Motor neuron (in vitro differentiated cells): ENCODE results near the gene DUSP16. TPM values are rescaled to one million over a fixed set of nuclear protein-coding genes. Genes with fewer than 3 reads are reported as not detected.
A peak's percentile ranks its signal among the peaks of the same experiment; 100 is the strongest.
"Not testable (repeated sequence)": the region's sequence is repeated elsewhere in the genome, so short reads cannot be mapped to it uniquely, and the experiment has no call there.

Source experiments
- ATAC-seq, 8 experiments: fragments of 200-7000 bp; cut with Tn5 transposase; replicated peaks in 6 of 8; 2 replicates each; pipeline ENCODE4 v1.8.0; 2021; ENCODE audit warnings: mild to moderate bottlenecking in 8 of 8, moderate library complexity in 8 of 8
- H3K27ac ChIP-seq, 2 donors: fragments of 250-450 bp; sonication (Bioruptor Pico); 2 replicates each; pipeline ENCODE4 v1.9.0; 2021; ENCODE audit warnings: antibody characterized with exemption in 2 of 2, mild to moderate bottlenecking in 2 of 2, moderate library complexity in 1 of 2
- H3K4me1 ChIP-seq, 2 donors: fragments of 250-450 bp; sonication (Bioruptor Pico); replicated peaks in 1 of 2; 2 replicates each; pipeline ENCODE4 v1.6.1; 2021; ENCODE audit warnings: antibody characterized with exemption in 2 of 2, mild to moderate bottlenecking in 2 of 2, moderate library complexity in 1 of 2
- H3K4me3 ChIP-seq, 5 donors: fragments of 250-450 bp; sonication (Bioruptor Pico); 2 replicates each; pipeline ENCODE4 v1.9.0; 2021; ENCODE audit warnings: antibody characterized with exemption in 5 of 5, mild to moderate bottlenecking in 5 of 5, moderate library complexity in 4 of 5
- WGBS, 10 experiments: fragments of 450-650 bp; shearing (Covaris generic); methylation state at CpG; one replicate each; pipeline ENCODE4 v1.0.0; 2022; 5-methylcytosine and 5-hydroxymethylcytosine counted together
- in situ Hi-C, 9 experiments: fragments of 400-800 bp; cut with MboI; loops; one replicate each; pipeline ENCODE4 v1.15.0; 2021; ENCODE audit warnings: low sequenced_read_pairs in 9 of 9, low pct_unique_long_range_greater_than_20kb in 2 of 9; ENCODE audit not compliant: unreplicated experiment in 9 of 9
- total RNA-seq, 8 experiments: library from RNA; unstranded; fragments of 300-600 nt; gene quantifications; 2 replicates each; pipeline versions ENCODE4 v1.2.3 to v1.2.4, GENCODE V29; 2022

Gene DUSP16
- total RNA-seq, 8 experiments from 2014 or later: 5.3 to 33.9 (median 25.0) TPM

- Histone ChIP-seq H3K27ac (no peak overlapping the region), H3K4me1 (no peaks in the 10 kb centered on the region), H3K4me3 (no peak overlapping the region)
- in situ Hi-C loops: no loop called here
- WGBS, 10 experiments: 33 to 100% (median 79%) methylated on average over 1 to 3 of the region's 3 CpGs
- ATAC-seq: no peak
These were observed 15.1 kb upstream of the DUSP16 start for GRCh38 chr12:12577786-12578185.

- no peak overlapping the region for H3K4me3 ChIP-seq
- 86 to 98% (median 91%) methylated on average over 1 to 3 of the region's 3 CpGs; no CpG with 5 or more reads in 1 of the 10 experiments for WGBS, 10 experiments
- in situ Hi-C loops: loop anchor here in 1 of 9 experiments (25.0 kb wide), 1 partner anchor 185 kb away; no protein-coding TSS in a partner anchor
- no peak overlapping the region for H3K27ac ChIP-seq
- H3K4me1 ChIP-seq: no peaks in the 10 kb centered on the region
- no peak for ATAC-seq
These were observed 10.0 kb upstream of the DUSP16 start for GRCh38 chr12:12572659-12573058.

GRCh38 chr12:12565971-12566370 is 3.3 kb upstream of the DUSP16 start:
- not testable (repeated sequence) for H3K27ac ChIP-seq, ATAC-seq, H3K4me3 ChIP-seq, H3K4me1 ChIP-seq
- WGBS, 10 experiments: no CpG with 5 or more reads among the region's 32 CpGs
- in situ Hi-C loops: loop anchor here in 1 of 9 experiments (25.0 kb wide), 1 partner anchor 179 kb away; no protein-coding TSS in a partner anchor

- in situ Hi-C loops: loop anchor here in 1 of 9 experiments (25.0 kb wide), 1 partner anchor 178 kb away; no protein-coding TSS in a partner anchor
These were observed 2.2 kb upstream of the DUSP16 start for GRCh38 chr12:12564911-12565310.

GRCh38 chr12:12563290-12563928 is 746 bp upstream of the DUSP16 start:
- in situ Hi-C loops: loop anchor here in 1 of 9 experiments (25.0 kb wide), 1 partner anchor 176 kb away; no protein-coding TSS in a partner anchor
- 30 to 92% (median 54%) methylated on average over 1 to 10 of the region's 11 CpGs for WGBS, 10 experiments
- ATAC-seq: no peak
- Histone ChIP-seq H3K4me1 (peaks cover 16 to 21% of the 10 kb centered on the region in 2 donors), H3K27ac (peak overlapping the region; percentile 79 to 81), H3K4me3 (peak overlapping the region; percentile 73 to 100 (median 93))

More at GRCh38 chr12:12564911-12565310, 2.2 kb upstream of the DUSP16 start:
- Histone ChIP-seq H3K4me3 (no peak overlapping the region), H3K27ac (no peak overlapping the region), H3K4me1 (peaks cover 6 to 9% of the 10 kb centered on the region in 2 donors)
- ATAC-seq: no peak
- 31 to 100% (median 88%) methylated on average over 1 of the region's 1 CpG; no CpG with 5 or more reads in 4 of the 10 experiments for WGBS, 10 experiments

- Histone ChIP-seq H3K4me3 (peak overlapping the region; percentile 73 to 100 (median 93)), H3K4me1 (peaks cover 16 to 21% of the 10 kb centered on the region in 2 donors), H3K27ac (peak overlapping the region; percentile 79 to 93)
- peak; percentile 3 to 24 (median 11) for ATAC-seq
- WGBS, 10 experiments: 0% methylated on average over 3 to 12 of the region's 45 CpGs; no CpG with 5 or more reads in 8 of the 10 experiments
- in situ Hi-C loops: loop anchor here in 1 of 9 experiments (25.0 kb wide), 1 partner anchor 175 kb away; no protein-coding TSS in a partner anchor
These were observed 613 bp downstream of the DUSP16 start for GRCh38 chr12:12562016-12562483.

- H3K27ac ChIP-seq: peak overlapping the region; percentile 79 to 93
- in situ Hi-C loops: loop anchor here in 1 of 9 experiments (25.0 kb wide), 1 partner anchor 174 kb away; no protein-coding TSS in a partner anchor
- H3K4me1 ChIP-seq: peaks cover 16 to 21% of the 10 kb centered on the region in 2 donors
- peak overlapping the region; percentile 73 to 100 (median 93) for H3K4me3 ChIP-seq
- peak; percentile 13 to 39 (median 26) for ATAC-seq
- WGBS, 10 experiments: 0 to 12% (median 0%) methylated on average over 2 to 17 of the region's 60 CpGs; no CpG with 5 or more reads in 2 of the 10 experiments
These were observed 1.2 kb downstream of the DUSP16 start for GRCh38 chr12:12561371-12562015.

GRCh38 chr12:12560587-12561370 is 1.9 kb downstream of the DUSP16 start:
- in situ Hi-C loops: loop anchor here in 1 of 9 experiments (25.0 kb wide), 1 partner anchor 173 kb away; no protein-coding TSS in a partner anchor
- 0 to 38% (median 12%) methylated on average over 2 to 9 of the region's 9 CpGs for WGBS, 10 experiments
- peak overlapping the region; percentile 73 to 100 (median 93) for H3K4me3 ChIP-seq
- H3K27ac ChIP-seq: no peak overlapping the region
- ATAC-seq: peak in 1 of 8 experiments; percentile 6
- H3K4me1 ChIP-seq: peaks cover 16 to 21% of the 10 kb centered on the region in 2 donors

GRCh38 chr12:12559719-12560296 is 2.9 kb downstream of the DUSP16 start:
- Histone ChIP-seq H3K4me3 (peak overlapping the region; percentile 4 to 93 (median 14)), H3K4me1 (peaks cover 16 to 21% of the 10 kb centered on the region in 2 donors), H3K27ac (no peak overlapping the region)
- in situ Hi-C loops: loop anchor here in 1 of 9 experiments (25.0 kb wide), 1 partner anchor 173 kb away; no protein-coding TSS in a partner anchor
- 8 to 92% (median 20%) methylated on average over 1 to 3 of the region's 3 CpGs; no CpG with 5 or more reads in 1 of the 10 experiments for WGBS, 10 experiments
- ATAC-seq: no peak

GRCh38 chr12:12558291-12558690 is 4.4 kb downstream of the DUSP16 start:
- no peak for ATAC-seq
- Histone ChIP-seq H3K4me3 (no peak overlapping the region), H3K27ac (no peak overlapping the region), H3K4me1 (peaks cover 11 to 19% of the 10 kb centered on the region in 2 donors)
- WGBS, 10 experiments: 67 to 100% (median 93%) methylated on average over 2 to 4 of the region's 4 CpGs; no CpG with 5 or more reads in 3 of the 10 experiments
- in situ Hi-C loops: loop anchor here in 1 of 9 experiments (25.0 kb wide), 1 partner anchor 171 kb away; no protein-coding TSS in a partner anchor

GRCh38 chr12:12557733-12558132 is 4.9 kb downstream of the DUSP16 start:
- no peak for ATAC-seq
- Histone ChIP-seq H3K4me3 (no peak overlapping the region), H3K4me1 (peaks cover 11 to 18% of the 10 kb centered on the region in 2 donors), H3K27ac (no peak overlapping the region)
- in situ Hi-C loops: loop anchor here in 1 of 9 experiments (25.0 kb wide), 1 partner anchor 170 kb away; no protein-coding TSS in a partner anchor
- 80 to 100% (median 94%) methylated on average over 1 to 3 of the region's 3 CpGs for WGBS, 10 experiments

- WGBS, 10 experiments: 80 to 100% (median 94%) methylated on average over 1 to 4 of the region's 4 CpGs; no CpG with 5 or more reads in 2 of the 10 experiments
- Histone ChIP-seq H3K4me1 (peaks cover 11 to 17% of the 10 kb centered on the region in 2 donors), H3K27ac (no peak overlapping the region), H3K4me3 (no peak overlapping the region)
- ATAC-seq: no peak
- in situ Hi-C loops: loop anchor here in 1 of 9 experiments (25.0 kb wide), 1 partner anchor 168 kb away; no protein-coding TSS in a partner anchor
These were observed 7.0 kb downstream of the DUSP16 start for GRCh38 chr12:12555656-12556055.
